Bronchial epithelial cell (primary cell): Measurements from ENCODE around the gene GLRX. TPM values are rescaled to one million over a fixed set of nuclear protein-coding genes. Genes with fewer than 3 reads are reported as not detected.

Source experiments
- DNase-seq: peaks from one replicate; pipeline ENCODE4 v3.0.0-alpha.2; 2010; ENCODE audit warnings: low read depth
- FAIRE-seq: peaks from 2 replicates; lab custom pipeline; 2011; peaks lifted over from hg19 to GRCh38; lab: Jason Lieb, UNC
- H3K27me3 ChIP-seq: 2 replicates; pipeline ENCODE4 v1.5.1; 2011; ENCODE audit warnings: low read length; ENCODE audit not compliant: control insufficient read depth, insufficient read depth
- H3K36me3 ChIP-seq: 2 replicates; pipeline ENCODE4 v1.5.1; 2011; ENCODE audit warnings: low read length; ENCODE audit not compliant: control insufficient read depth, insufficient read depth
- H3K4me3 ChIP-seq: 2 replicates; pipeline ENCODE4 v1.5.1; 2011; ENCODE audit warnings: mild to moderate bottlenecking, low read depth, low read length, control low read depth
- total RNA-seq: library from RNA; depleted of rRNA; stranded (reverse); fragments of >200 nt; gene quantifications from 2 replicates; pipeline ENCODE4 v1.2.1, GENCODE V29; 2014
- TF ChIP-seq, protein P1 (sequence below): IDR thresholded peaks from 2 replicates; pipeline ENCODE4 v1.5.1; 2011; ENCODE audit warnings: mild to moderate bottlenecking, moderate library complexity, low read length, control low read depth, inconsistent platforms; ENCODE audit not compliant: insufficient read depth, severe bottlenecking

Gene GLRX
- total RNA-seq, 1 donor from 2014 or later, result 8.7 TPM

DNA sequence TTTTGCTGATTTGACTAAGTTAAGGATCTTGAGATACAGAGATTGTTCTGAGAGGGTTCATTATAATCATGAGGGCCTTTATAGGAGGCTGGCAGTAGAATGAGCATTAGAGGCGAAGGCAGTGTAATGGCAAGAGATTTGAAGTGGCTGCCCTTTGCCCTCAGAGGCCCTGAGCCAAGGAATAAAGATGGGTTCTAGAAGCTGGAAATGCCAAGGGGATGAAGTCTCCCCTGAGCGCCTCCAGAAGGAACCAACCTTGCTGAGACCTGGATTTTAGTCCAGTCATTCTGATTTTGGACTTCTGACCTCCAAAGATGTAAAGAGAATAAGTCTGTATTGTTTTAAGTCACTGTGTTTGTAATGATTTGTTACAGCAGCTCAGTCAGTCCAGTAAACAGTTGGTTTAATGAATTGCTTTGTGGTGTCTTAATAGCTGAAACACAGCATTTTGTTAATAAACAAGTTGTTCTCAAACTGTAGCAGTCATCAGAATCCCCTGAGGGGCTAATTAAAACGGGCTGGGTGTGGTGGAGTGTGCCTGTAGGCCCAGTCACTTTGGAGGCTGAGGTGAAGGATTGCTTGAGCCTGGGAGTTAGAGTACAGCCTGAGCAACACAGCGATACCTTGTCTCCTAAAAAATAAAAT, 23.2 kb downstream of the GLRX start:
- H3K27me3 ChIP-seq, result no peaks in the 10 kb centered on the region
- no peaks in the 10 kb centered on the region for H3K36me3 ChIP-seq
- no peak overlapping the region for H3K4me3 ChIP-seq
- TF ChIP-seq, protein P1, sequence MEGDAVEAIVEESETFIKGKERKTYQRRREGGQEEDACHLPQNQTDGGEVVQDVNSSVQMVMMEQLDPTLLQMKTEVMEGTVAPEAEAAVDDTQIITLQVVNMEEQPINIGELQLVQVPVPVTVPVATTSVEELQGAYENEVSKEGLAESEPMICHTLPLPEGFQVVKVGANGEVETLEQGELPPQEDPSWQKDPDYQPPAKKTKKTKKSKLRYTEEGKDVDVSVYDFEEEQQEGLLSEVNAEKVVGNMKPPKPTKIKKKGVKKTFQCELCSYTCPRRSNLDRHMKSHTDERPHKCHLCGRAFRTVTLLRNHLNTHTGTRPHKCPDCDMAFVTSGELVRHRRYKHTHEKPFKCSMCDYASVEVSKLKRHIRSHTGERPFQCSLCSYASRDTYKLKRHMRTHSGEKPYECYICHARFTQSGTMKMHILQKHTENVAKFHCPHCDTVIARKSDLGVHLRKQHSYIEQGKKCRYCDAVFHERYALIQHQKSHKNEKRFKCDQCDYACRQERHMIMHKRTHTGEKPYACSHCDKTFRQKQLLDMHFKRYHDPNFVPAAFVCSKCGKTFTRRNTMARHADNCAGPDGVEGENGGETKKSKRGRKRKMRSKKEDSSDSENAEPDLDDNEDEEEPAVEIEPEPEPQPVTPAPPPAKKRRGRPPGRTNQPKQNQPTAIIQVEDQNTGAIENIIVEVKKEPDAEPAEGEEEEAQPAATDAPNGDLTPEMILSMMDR, result no peak
- FAIRE-seq (no peak), DNase-seq (no peak)

DNA sequence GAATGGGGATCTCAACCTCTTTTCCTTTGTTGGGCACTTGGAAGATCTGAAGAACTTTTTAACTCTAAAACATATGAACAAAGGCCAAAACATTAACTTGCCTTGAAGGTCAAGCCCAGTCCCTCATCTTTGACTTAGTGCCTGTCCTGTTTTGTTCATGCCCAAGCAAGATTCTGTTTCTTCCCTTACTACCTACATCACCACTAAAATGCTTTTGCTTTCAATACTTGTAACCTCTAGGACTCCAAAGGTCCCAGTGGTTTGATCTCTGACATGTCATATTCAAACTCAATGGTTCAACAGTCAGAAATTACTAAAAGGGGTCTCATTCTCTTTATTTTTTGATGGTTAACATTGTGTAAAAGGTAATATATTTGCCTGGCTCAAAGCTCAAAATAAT, 24.0 kb downstream of the GLRX start:
- Histone ChIP-seq H3K36me3 (no peaks in the 10 kb centered on the region), H3K4me3 (no peak overlapping the region), H3K27me3 (no peaks in the 10 kb centered on the region)
- DNase-seq, result no peak
- TF ChIP-seq, protein P1, result no peak
- no peak for FAIRE-seq

DNA sequence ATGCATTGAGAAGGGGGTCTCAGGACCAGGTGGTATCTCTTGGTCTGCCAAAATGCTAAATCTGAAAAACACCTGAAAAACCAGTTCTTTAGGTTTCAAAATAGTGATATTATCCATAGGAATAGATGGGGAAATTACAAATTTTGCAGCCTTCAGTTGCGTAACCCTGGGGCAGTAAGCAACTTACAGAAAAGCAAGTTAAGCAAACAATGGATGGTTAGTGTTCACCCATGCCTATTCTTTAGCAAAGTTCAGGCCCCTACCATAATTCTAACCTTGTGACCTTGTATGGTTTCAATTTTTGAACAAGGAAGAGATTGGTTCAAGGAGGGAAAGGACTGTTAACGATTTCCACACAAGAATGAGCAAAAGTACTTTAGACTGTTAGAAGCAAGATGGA, 24.5 kb downstream of the GLRX start:
- DNase-seq, result no peak
- TF ChIP-seq, protein P1, result no peak
- no peak for FAIRE-seq
- H3K4me3 ChIP-seq, result no peak overlapping the region
- no peaks in the 10 kb centered on the region for H3K36me3 ChIP-seq
- no peaks in the 10 kb centered on the region for H3K27me3 ChIP-seq

DNA sequence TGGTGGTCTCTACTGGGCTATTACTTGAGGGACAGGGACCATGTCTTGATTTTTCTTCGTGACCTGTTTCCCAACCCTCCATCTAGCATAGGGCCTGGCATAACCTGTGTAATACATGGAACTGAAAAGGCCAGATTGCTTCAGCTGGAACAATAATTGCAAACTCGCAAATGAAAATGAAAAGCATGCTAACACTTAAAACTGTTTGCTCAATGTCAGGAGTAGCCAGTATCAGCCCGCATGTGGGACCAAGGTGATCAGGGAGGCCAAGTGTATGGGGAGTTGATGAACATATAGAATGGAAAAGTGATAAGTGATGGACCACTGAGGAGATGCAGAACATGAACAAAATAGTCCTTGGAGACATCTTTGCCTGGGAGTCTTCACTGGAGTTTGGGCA, 25.2 kb downstream of the GLRX start:
- no peaks in the 10 kb centered on the region for H3K36me3 ChIP-seq
- no peaks in the 10 kb centered on the region for H3K27me3 ChIP-seq
- no peak overlapping the region for H3K4me3 ChIP-seq
- DNase-seq, result no peak
- FAIRE-seq, result peak; percentile 18
- TF ChIP-seq, protein P1, result no peak

DNA sequence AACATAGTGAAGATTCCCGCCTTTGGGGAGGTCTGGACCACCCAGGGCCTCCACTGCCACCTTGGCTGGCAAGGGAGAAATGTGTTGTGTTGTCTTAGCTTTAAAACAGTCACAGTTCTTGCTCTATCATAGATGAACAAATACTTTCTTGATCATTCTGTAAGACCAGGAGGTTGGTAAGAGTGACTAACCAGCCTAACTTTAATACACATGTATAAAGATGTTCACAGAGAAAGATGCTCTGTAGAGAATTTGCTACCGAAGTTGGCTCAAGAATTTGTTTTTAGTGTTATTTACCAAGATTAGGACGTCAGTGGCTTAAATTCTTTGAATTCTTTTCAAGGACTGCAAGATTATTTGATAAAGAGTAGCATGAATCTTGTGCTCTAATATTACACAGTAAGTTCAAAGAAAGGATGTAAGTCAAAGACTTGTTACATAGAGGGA, 28.4 kb downstream of the GLRX start:
- no peak for FAIRE-seq
- TF ChIP-seq, protein P1, result no peak
- no peak for DNase-seq
- no peaks in the 10 kb centered on the region for H3K36me3 ChIP-seq
- no peaks in the 10 kb centered on the region for H3K27me3 ChIP-seq
- no peak overlapping the region for H3K4me3 ChIP-seq

DNA sequence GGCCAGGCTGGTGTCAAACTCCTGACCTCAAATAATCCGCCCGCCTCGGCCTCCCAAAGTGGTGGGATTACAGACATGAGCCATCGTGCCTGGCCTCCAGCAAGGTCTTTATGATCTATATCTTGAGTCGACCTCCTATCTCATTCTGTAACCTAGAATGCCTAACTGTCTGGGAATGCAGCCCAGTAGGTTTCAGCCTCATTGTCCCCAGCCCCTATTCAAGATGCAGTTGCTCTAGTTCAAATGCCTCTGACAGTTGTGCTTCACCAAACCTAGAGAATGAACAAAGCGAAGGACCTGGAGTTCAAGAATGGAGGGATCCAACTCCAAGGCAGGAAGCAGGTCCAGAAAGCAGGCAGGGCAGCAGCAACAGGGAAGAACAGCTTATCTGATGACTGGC, 30.8 kb downstream of the GLRX start:
- TF ChIP-seq, protein P1, result no peak
- H3K36me3 ChIP-seq, result no peaks in the 10 kb centered on the region
- FAIRE-seq (no peak), DNase-seq (no peak)
- H3K27me3 ChIP-seq, result no peaks in the 10 kb centered on the region
- no peak overlapping the region for H3K4me3 ChIP-seq
